ENCODE data around the gene CHRDL1.

GRCh38 chrX:110796407-110796697 lies 735 bp upstream of the CHRDL1 start:
- TF ChIP-seq CTCF (IDR thresholded peaks at IDR 0.05) (no peak), POLR2A (IDR thresholded peaks at IDR 0.05) (no peak), EP300 (IDR thresholded peaks at IDR 0.05) (no peak)
